Thyroid gland (tissue), 4 donors: Measurements from ENCODE around the gene CYP4F2.

Experiments used
- POLR2A ChIP-seq, 2 donors: fragments of 450-650 bp; IDR thresholded peaks; one replicate each; pipeline ENCODE4 v1.6.1; 2017; ENCODE audit warnings: antibody characterized with exemption in 2 of 2, mild to moderate bottlenecking in 2 of 2, moderate library complexity in 1 of 2
- TF ChIP-seq, protein P1 (sequence below), 6 experiments: fragments of 200-600 bp in 3 of 6; fragments of 450-650 bp in 3 of 6; sonication (generic) in 3 of 6; IDR thresholded peaks; one replicate each; pipeline ENCODE4 v1.5.1; 2016 to 2019; ENCODE audit warnings: antibody characterized with exemption in 6 of 6, mild to moderate bottlenecking in 2 of 6, inconsistent platforms in 1 of 6, moderate library complexity in 1 of 6

DNA sequence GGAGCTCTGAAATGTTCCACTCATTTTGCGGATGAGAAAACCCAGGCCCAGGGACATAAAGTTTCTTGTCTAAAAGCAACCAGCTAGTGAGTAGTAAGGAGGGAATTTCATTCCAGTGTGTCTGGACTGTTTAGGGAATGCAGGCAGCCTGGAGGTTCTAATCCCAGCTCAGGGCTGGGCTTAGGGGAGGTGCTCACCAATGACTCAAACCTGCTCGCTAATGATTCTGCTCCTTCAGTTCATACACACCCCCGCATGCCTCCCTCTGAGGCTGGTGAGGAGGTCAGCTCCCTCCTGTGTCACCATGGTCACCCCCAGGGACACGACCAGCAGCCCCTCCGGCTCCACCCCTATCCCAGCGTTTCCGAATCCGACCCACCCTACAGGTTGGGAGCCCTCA lies 34.6 kb downstream of the CYP4F2 start:
- no peak for TF ChIP-seq POLR2A (IDR thresholded peaks at IDR 0.05)
- TF ChIP-seq, protein P1, sequence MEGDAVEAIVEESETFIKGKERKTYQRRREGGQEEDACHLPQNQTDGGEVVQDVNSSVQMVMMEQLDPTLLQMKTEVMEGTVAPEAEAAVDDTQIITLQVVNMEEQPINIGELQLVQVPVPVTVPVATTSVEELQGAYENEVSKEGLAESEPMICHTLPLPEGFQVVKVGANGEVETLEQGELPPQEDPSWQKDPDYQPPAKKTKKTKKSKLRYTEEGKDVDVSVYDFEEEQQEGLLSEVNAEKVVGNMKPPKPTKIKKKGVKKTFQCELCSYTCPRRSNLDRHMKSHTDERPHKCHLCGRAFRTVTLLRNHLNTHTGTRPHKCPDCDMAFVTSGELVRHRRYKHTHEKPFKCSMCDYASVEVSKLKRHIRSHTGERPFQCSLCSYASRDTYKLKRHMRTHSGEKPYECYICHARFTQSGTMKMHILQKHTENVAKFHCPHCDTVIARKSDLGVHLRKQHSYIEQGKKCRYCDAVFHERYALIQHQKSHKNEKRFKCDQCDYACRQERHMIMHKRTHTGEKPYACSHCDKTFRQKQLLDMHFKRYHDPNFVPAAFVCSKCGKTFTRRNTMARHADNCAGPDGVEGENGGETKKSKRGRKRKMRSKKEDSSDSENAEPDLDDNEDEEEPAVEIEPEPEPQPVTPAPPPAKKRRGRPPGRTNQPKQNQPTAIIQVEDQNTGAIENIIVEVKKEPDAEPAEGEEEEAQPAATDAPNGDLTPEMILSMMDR (IDR thresholded peaks at IDR 0.05), result no peak
